Measurements from ENCODE around the gene PDE3A.

- TF ChIP-seq CTCF (IDR thresholded peaks at IDR 0.05 in 4 of 5, conservative IDR thresholded peaks at IDR 0.05 in 1 of 5) = no peak
- no peak for TF ChIP-seq POLR2A (IDR thresholded peaks at IDR 0.05)
These were observed 89.7 kb downstream of the PDE3A start for GRCh38 chr12:20458011-20458410.

Measured in gastrocnemius medialis (tissue), 4 donors.